Fibroblast of pulmonary artery (primary cell): ENCODE data around the gene GHITM.

ENCODE experiments used
- DNase-seq: peaks from one replicate; pipeline ENCODE4 v3.0.0-alpha.2; 2010; ENCODE audit warnings: low read depth
- H3K4me3 ChIP-seq: replicated peaks from 2 replicates; pipeline ENCODE4 v1.5.1; 2011; ENCODE audit warnings: low read depth, mild to moderate bottlenecking, control low read depth, low read length, moderate library complexity
- CTCF ChIP-seq: IDR thresholded peaks from 2 replicates; pipeline ENCODE4 v1.5.1; 2011; ENCODE audit warnings: mild to moderate bottlenecking, control low read depth, low read length, inconsistent platforms; ENCODE audit errors: missing control alignments

Gene GHITM

GRCh38 chr10:84172467-84173356 is 33.4 kb downstream of the GHITM start:
- H3K4me3 ChIP-seq = no peak overlapping the region
- DNase-seq = no peak
- TF ChIP-seq CTCF = no peak

- TF ChIP-seq CTCF = no peak
- no peak for DNase-seq
- H3K4me3 ChIP-seq = no peak within 1 kb of the TSS
These were observed 34.2 kb downstream of the GHITM start, which contains the start of gene GPR15LG for GRCh38 chr10:84173501-84173929. Gene GPR15LG (plus strand): TSS chr10:84173801. CDS start chr10:84173852, 51 bp downstream.

- no peak for DNase-seq
- no peak overlapping the region for H3K4me3 ChIP-seq
- TF ChIP-seq CTCF = no peak
These were observed 36.1 kb downstream of the GHITM start for GRCh38 chr10:84175436-84175835.

GRCh38 chr10:84176351-84176750 is 37.0 kb downstream of the GHITM start:
- no peak overlapping the region for H3K4me3 ChIP-seq
- DNase-seq = no peak
- TF ChIP-seq CTCF = no peak

GRCh38 chr10:84176836-84177474 is 37.6 kb downstream of the GHITM start:
- no peak for TF ChIP-seq CTCF
- H3K4me3 ChIP-seq = no peak overlapping the region
- no peak for DNase-seq

GRCh38 chr10:84177541-84178141 is 38.3 kb downstream of the GHITM start:
- no peak overlapping the region for H3K4me3 ChIP-seq
- no peak for DNase-seq
- TF ChIP-seq CTCF = no peak
